GM21526 (cell line): ENCODE data around the gene TOR2A.

Experiments used
- ATAC-seq: cut with Tn5 transposase; IDR thresholded peaks from one replicate; pipeline ENCODE4 v1.9.1; 2021; ENCODE audit warnings: moderate library complexity; ENCODE audit not compliant: unreplicated experiment, low FRiP score

Gene TOR2A

GRCh38 chr9:127721391-127721821, 13.7 kb downstream of the TOR2A start:
- no peak for ATAC-seq

GRCh38 chr9:127720865-127721227, 14.2 kb downstream of the TOR2A start:
- ATAC-seq = no peak

- no peak for ATAC-seq
These were observed 14.8 kb downstream of the TOR2A start for GRCh38 chr9:127720031-127720864.

GRCh38 chr9:127717766-127718165, 17.3 kb downstream of the TOR2A start:
- ATAC-seq = no peak

GRCh38 chr9:127716412-127716811, 18.7 kb downstream of the TOR2A start:
- no peak for ATAC-seq

GRCh38 chr9:127715470-127716337, 19.4 kb downstream of the TOR2A start, which contains the start of the genes PTRH1 and TTC16:
Gene PTRH1 (minus strand): TSS chr9:127715663. CDS start chr9:127715639, 24 bp downstream.
Gene TTC16 (plus strand): TSS chr9:127716079. CDS start chr9:127716146, 67 bp downstream.
- peak; percentile 83 for ATAC-seq

GRCh38 chr9:127714951-127715469, 20.1 kb downstream of the TOR2A start:
- ATAC-seq = no peak

- ATAC-seq = no peak
These were observed 20.9 kb downstream of the TOR2A start for GRCh38 chr9:127714020-127714750.

GRCh38 chr9:127712867-127713266, 22.2 kb downstream of the TOR2A start:
- no peak for ATAC-seq

- no peak for ATAC-seq
These were observed 22.7 kb downstream of the TOR2A start for GRCh38 chr9:127712371-127712770.

GRCh38 chr9:127711831-127712274, 23.2 kb downstream of the TOR2A start:
- ATAC-seq = no peak

GRCh38 chr9:127711226-127711701, 23.8 kb downstream of the TOR2A start:
- no peak for ATAC-seq

- no peak for ATAC-seq
These were observed 24.8 kb downstream of the TOR2A start for GRCh38 chr9:127710204-127710783.

GRCh38 chr9:127708952-127709587, 26.0 kb downstream of the TOR2A start:
- no peak for ATAC-seq

GRCh38 chr9:127707766-127708165, 27.3 kb downstream of the TOR2A start:
- no peak for ATAC-seq

- no peak for ATAC-seq
These were observed 28.3 kb downstream of the TOR2A start, which contains the start of gene CFAP157 for GRCh38 chr9:127706836-127707241. Gene CFAP157 (plus strand): TSS chr9:127706988. CDS start chr9:127707032, 44 bp downstream.

- no peak for ATAC-seq
These were observed 29.3 kb downstream of the TOR2A start for GRCh38 chr9:127705577-127706379.

- no peak for ATAC-seq
These were observed 31.7 kb downstream of the TOR2A start for GRCh38 chr9:127703289-127703946.
